Measurements from ENCODE around the gene CAMSAP1. TPM values are rescaled to one million over a fixed set of nuclear protein-coding genes. Genes with fewer than 3 reads are reported as not detected.

Gene CAMSAP1
- polyA plus RNA-seq, 3 donors = 0.71 to 9.0 (median 0.75) TPM

- Histone ChIP-seq H3K36me3 (replicated peaks in 1 of 2; ENCODE audit: control insufficient read depth in 1 of 2, insufficient read depth in 2 of 2, low read length in 2 of 2) (peaks cover 14 to 49% of the 10 kb centered on the region in 2 donors), H3K4me3 (replicated peaks in 1 of 3; ENCODE audit: low read depth in 2 of 3, low read length in 3 of 3) (no peak overlapping the region), H3K9me3 (replicated peaks in 1 of 2; ENCODE audit: control insufficient read depth in 1 of 2, insufficient read depth in 1 of 2, low read length in 2 of 2) (no peaks in the 10 kb centered on the region), H2AFZ (ENCODE audit: insufficient read depth, low read depth, low read length, poor library complexity, severe bottlenecking) (no peak overlapping the region), H3K27ac (ENCODE audit: low read depth in 1 of 2, low read length in 2 of 2) (no peak overlapping the region), H3K27me3 (ENCODE audit: control insufficient read depth in 2 of 2, insufficient read depth in 2 of 2, low read length in 2 of 2) (no peaks in the 10 kb centered on the region), H3K9ac (ENCODE audit: insufficient read depth, low read length, poor library complexity, severe bottlenecking) (no peak overlapping the region), H4K20me1 (ENCODE audit: insufficient read depth, low read length) (peaks cover 76% of the 10 kb centered on the region), H3K4me2 (replicated peaks; ENCODE audit: extremely low read depth, low read length, poor library complexity, severe bottlenecking) (no peak overlapping the region), H3K79me2 (ENCODE audit: insufficient read depth, low read length) (peaks cover 70% of the 10 kb centered on the region), H3K4me1 (ENCODE audit: control insufficient read depth in 1 of 2, insufficient read depth in 2 of 2, low read length in 2 of 2) (no peaks in the 10 kb centered on the region)
- Mint-ChIP-seq H3K27ac (no peak overlapping the region), H3K9me3 (no peaks in the 10 kb centered on the region), H3K36me3 (peaks cover 33 to 35% of the 10 kb centered on the region in 2 donors), H3K4me1 (no peaks in the 10 kb centered on the region), H3K27me3 (ENCODE audit: low read depth in 3 of 3) (no peaks in the 10 kb centered on the region), H3K4me3 (no peak overlapping the region)
- 83% methylated on average over 7 of the region's 11 CpGs for WGBS (ENCODE audit: insufficient coverage)
- no peak for TF ChIP-seq CTCF (IDR thresholded peaks at IDR 0.05)
- no peak for DNase-seq
- intact Hi-C loops (cut with micrococcal nuclease) = no loop called here
These were observed 29.4 kb downstream of the CAMSAP1 start for GRCh38 chr9:135877791-135878527.

GRCh38 chr9:135876936-135877335, 30.4 kb downstream of the CAMSAP1 start:
- H3K4me2 ChIP-seq (replicated peaks; ENCODE audit: extremely low read depth, low read length, poor library complexity, severe bottlenecking) = no peak overlapping the region
- H3K9me3 Mint-ChIP-seq = no peaks in the 10 kb centered on the region
- no peak overlapping the region for H3K9ac ChIP-seq (ENCODE audit: insufficient read depth, low read length, poor library complexity, severe bottlenecking)
- H2AFZ ChIP-seq (ENCODE audit: insufficient read depth, low read depth, low read length, poor library complexity, severe bottlenecking) = no peak overlapping the region
- no peaks in the 10 kb centered on the region for H3K27me3 Mint-ChIP-seq (ENCODE audit: low read depth in 3 of 3)
- H3K4me1 ChIP-seq (ENCODE audit: control insufficient read depth in 1 of 2, insufficient read depth in 2 of 2, low read length in 2 of 2) = no peaks in the 10 kb centered on the region
- 100% methylated on average over 1 of the region's 6 CpGs for WGBS (ENCODE audit: insufficient coverage)
- no peak overlapping the region for H3K4me3 Mint-ChIP-seq
- DNase-seq = no peak
- no peak overlapping the region for H3K27ac ChIP-seq (ENCODE audit: low read depth in 1 of 2, low read length in 2 of 2)
- H3K4me3 ChIP-seq (replicated peaks in 1 of 3; ENCODE audit: low read depth in 2 of 3, low read length in 3 of 3) = no peak overlapping the region
- H3K36me3 ChIP-seq (replicated peaks in 1 of 2; ENCODE audit: control insufficient read depth in 1 of 2, insufficient read depth in 2 of 2, low read length in 2 of 2) = peaks cover 14 to 39% of the 10 kb centered on the region in 2 donors
- H3K36me3 Mint-ChIP-seq = peaks cover 25 to 27% of the 10 kb centered on the region in 2 donors
- peaks cover 70% of the 10 kb centered on the region for H3K79me2 ChIP-seq (ENCODE audit: insufficient read depth, low read length)
- no peak for TF ChIP-seq CTCF (IDR thresholded peaks at IDR 0.05)
- H3K9me3 ChIP-seq (replicated peaks in 1 of 2; ENCODE audit: control insufficient read depth in 1 of 2, insufficient read depth in 1 of 2, low read length in 2 of 2) = no peaks in the 10 kb centered on the region
- peaks cover 75% of the 10 kb centered on the region for H4K20me1 ChIP-seq (ENCODE audit: insufficient read depth, low read length)
- no peak overlapping the region for H3K27ac Mint-ChIP-seq
- intact Hi-C loops (cut with micrococcal nuclease) = no loop called here
- no peaks in the 10 kb centered on the region for H3K27me3 ChIP-seq (ENCODE audit: control insufficient read depth in 2 of 2, insufficient read depth in 2 of 2, low read length in 2 of 2)
- no peaks in the 10 kb centered on the region for H3K4me1 Mint-ChIP-seq

All from CD14-positive monocyte (primary cell).